ENCODE results near the gene PHF13. TPM values are rescaled to one million over a fixed set of nuclear protein-coding genes. Genes with fewer than 3 reads are reported as not detected.

Gene PHF13
- total RNA-seq, 1 experiment from 2014 or later = 55.8 TPM

DNA sequence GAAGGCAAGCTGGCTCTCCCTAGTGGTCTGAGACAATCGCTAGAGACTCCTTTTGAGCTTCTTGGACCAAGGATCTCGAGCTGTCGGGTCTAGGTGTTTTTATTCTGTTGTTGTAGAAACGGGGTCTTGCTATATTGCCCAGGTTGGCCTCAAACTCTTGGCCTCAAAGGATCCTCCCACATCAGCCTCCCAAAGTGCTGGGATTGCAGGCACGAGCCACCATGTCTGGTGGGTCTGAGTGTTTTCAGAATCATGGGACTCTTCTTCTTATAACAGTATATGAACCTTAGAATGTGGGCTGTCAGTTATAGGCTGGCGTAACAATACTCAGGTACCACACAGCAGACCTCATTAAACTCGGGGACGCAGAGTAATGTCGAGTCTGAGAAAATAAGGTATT lies 55.0 kb downstream of the PHF13 start:
- peaks cover 3% of the 10 kb centered on the region for H3K79me1 ChIP-seq (ENCODE audit: insufficient read depth, low read depth, low read length, poor library complexity, severe bottlenecking)
- H2AFZ ChIP-seq (ENCODE audit: low read length) = no peak overlapping the region
- H4K8ac ChIP-seq (replicated peaks; ENCODE audit: insufficient read length, low read depth, low read length) = no peak overlapping the region
- no peak overlapping the region for H3K23ac ChIP-seq (ENCODE audit: insufficient read length, low read depth, low read length)
- Mint-ChIP-seq H3K4me3 (no peak overlapping the region), H3K4me1 (no peaks in the 10 kb centered on the region), H3K36me3 (ENCODE audit: insufficient read depth in 1 of 3, low read depth in 3 of 3) (peaks cover 57 to 76% (median 75%) of the 10 kb centered on the region in 3 experiments), H3K27me3 (ENCODE audit: low read depth) (no peaks in the 10 kb centered on the region), H3K9me3 (no peaks in the 10 kb centered on the region), H3K27ac (no peak overlapping the region)
- H3K9ac ChIP-seq (ENCODE audit: extremely low read depth, insufficient read length, low read length) = no peak overlapping the region
- no peak overlapping the region for H3K14ac ChIP-seq (ENCODE audit: insufficient read depth, low read length)
- H2BK15ac ChIP-seq (ENCODE audit: low read depth, low read length) = no peak overlapping the region
- no peak overlapping the region for H3K4me2 ChIP-seq (ENCODE audit: insufficient read depth, insufficient read length, low read length)
- no CpG with 5 or more reads among the region's 9 CpGs for WGBS (ENCODE audit: extremely low coverage, insufficient read length, low lambda C conversion rate)
- no peak overlapping the region for H3T11ph ChIP-seq (ENCODE audit: low read length)
- no peak for DNase-seq
- no peak overlapping the region for H3K4ac ChIP-seq (ENCODE audit: low read depth, low read length)
- no peak overlapping the region for H2BK20ac ChIP-seq (ENCODE audit: low read depth, low read length, poor library complexity, severe bottlenecking)
- H4K5ac ChIP-seq (ENCODE audit: insufficient read length, low read depth, low read length) = no peak overlapping the region
- H4K20me1 ChIP-seq (ENCODE audit: control insufficient read depth, insufficient read depth, insufficient read length) = no peaks in the 10 kb centered on the region
- H3K56ac ChIP-seq (ENCODE audit: insufficient read length, low read depth, low read length) = no peak overlapping the region
- H3K23me2 ChIP-seq (ENCODE audit: insufficient read length, low read depth, low read length, poor library complexity, severe bottlenecking) = no peaks in the 10 kb centered on the region
- no peak overlapping the region for H3K27ac ChIP-seq (ENCODE audit: insufficient read length, low read depth, low read length)
- no peak for TF ChIP-seq CTCF (conservative IDR thresholded peaks at IDR 0.05)
- H3K27me3 ChIP-seq (ENCODE audit: insufficient read depth, low read length) = no peaks in the 10 kb centered on the region
- H2BK5ac ChIP-seq (ENCODE audit: insufficient read length, low read length) = no peak overlapping the region
- no peaks in the 10 kb centered on the region for H3K4me1 ChIP-seq (ENCODE audit: insufficient read depth, low read length)
- no peak overlapping the region for H2AK5ac ChIP-seq (ENCODE audit: insufficient read length, low read length)
- H4K91ac ChIP-seq (ENCODE audit: insufficient read length, low read depth, low read length) = no peak overlapping the region
- H3K9me3 ChIP-seq (ENCODE audit: control insufficient read depth, low read depth, low read length) = no peaks in the 10 kb centered on the region
- no peak overlapping the region for H2BK12ac ChIP-seq (ENCODE audit: insufficient read length, low read depth, low read length)
- peaks cover 2% of the 10 kb centered on the region; the same call in 1 of the 2 replicates for H3K79me2 ChIP-seq (ENCODE audit: insufficient read depth, low read length)
- no peak overlapping the region for H3K18ac ChIP-seq (ENCODE audit: insufficient read length, low read depth, low read length)
- no peak overlapping the region for H2BK120ac ChIP-seq (ENCODE audit: low read depth, low read length, poor library complexity, severe bottlenecking)
